CD4-positive, alpha-beta T cell treated with Interleukin-17A for 4 hours (primary cell): ENCODE data around the gene MPND.

Experiments used
- DNase-seq: peaks from one replicate; pipeline ENCODE4 v3.0.0-alpha.2; 2020; ENCODE audit warnings: mixed read lengths

MPND gene

GRCh38 chr19:4385291-4386040 is 42.1 kb downstream of the MPND start:
- DNase-seq: no peak

- DNase-seq: no peak
These were observed 42.9 kb downstream of the MPND start for GRCh38 chr19:4386041-4386782.

DNA sequence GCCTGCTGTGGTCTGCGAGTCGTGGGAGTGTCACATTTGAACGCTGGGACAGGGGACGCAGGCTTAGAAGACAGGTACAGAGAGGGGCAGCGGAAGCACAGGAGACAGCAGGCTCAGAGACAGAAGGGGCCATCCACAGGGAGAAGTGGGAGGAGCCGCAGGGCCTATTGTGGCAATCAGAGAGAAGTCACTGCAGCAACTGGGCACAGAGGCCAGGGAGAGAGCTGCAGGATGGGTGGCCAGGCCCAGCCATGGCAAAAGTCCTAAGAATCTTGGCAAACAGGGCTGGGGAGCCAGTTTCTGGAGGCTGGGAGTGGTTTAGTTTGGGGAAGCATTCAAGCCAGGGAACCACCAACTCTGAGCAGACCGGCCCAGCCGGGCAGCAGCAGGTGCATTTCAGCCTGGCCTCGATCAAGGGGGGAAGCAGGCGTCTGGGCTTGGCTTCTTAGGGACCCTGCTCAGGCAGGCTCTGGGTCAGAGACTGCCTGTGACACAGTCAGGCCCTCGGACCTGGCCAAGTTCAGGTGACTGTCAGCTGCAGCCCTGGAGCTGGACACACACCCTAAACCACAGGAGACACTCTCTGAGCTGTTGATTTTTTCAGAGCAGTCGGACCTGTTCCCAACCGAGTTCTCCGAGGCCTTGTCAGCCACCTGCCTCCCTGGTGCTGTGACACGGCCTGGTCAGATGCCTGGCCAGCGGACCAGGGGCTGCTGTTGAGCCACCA is 45.1 kb downstream of the MPND start:
- no peak for DNase-seq

- no peak for DNase-seq
These were observed 45.7 kb downstream of the MPND start for GRCh38 chr19:4389064-4389375.

DNA sequence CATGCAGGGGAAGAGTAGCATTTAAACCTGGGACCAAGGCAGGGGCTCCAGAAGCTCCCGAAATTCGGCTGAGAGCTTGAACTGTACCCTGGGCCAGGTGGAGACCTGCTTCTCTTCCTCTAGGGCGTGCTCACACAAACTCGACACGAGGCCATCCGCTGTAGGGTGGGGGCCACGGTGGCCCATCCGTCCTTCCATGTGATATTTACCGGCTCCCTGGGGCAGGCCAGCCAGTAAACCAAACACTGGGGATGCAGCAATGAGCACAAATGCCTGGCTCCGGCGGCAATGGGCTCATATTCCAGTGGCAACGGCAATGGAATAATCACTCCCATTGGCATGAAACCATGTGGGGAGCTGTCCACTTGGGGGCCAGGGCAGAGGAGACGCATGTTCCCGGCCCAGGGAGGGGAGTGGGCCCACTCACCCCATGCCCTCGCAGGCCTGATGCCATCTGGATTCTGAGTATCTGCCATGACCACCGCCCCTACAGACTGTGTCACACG is 46.2 kb downstream of the MPND start:
- DNase-seq: no peak

- DNase-seq: no peak
These were observed 46.7 kb downstream of the MPND start for GRCh38 chr19:4390017-4390566.

GRCh38 chr19:4390567-4391305 is 47.4 kb downstream of the MPND start:
- no peak for DNase-seq

- no peak for DNase-seq
These were observed 47.9 kb downstream of the MPND start for GRCh38 chr19:4391306-4391693.

DNA sequence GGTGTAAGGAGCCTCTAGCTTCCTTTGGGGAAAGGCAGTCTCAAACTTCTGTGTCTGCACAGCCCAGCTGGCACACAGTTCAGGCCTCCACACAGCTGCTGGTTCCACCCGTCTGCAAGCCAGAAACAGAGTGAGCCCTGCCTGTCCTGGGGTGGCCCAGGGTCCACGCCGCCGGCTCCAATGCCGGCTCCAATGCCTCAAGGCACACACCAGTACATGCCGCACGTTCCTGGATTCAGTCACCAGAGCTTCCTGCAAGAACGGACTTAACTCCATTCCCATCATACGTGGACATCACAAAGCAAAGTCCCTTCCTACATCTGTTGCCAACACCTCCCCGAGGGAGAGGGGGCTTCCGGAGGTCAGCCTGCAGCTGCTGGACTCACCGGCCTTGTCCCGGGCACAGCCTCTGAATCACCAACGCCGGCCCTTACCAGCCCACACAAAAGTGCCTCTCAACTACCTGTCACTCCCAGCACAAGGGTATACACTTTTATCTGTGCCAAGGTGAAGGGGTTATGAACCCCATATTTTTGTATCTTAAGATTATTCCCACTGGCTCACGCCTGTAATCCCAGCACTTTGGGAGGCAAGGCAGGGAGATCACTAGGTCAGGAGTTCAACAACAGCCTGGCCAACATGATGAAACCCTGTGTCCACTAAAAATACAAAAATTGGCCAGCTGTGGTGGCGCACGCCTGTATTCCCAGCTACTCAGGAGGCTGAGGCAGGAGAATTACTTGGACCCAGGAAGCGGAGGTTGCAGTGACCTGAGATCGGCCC is 48.5 kb downstream of the MPND start:
- no peak for DNase-seq

DNA sequence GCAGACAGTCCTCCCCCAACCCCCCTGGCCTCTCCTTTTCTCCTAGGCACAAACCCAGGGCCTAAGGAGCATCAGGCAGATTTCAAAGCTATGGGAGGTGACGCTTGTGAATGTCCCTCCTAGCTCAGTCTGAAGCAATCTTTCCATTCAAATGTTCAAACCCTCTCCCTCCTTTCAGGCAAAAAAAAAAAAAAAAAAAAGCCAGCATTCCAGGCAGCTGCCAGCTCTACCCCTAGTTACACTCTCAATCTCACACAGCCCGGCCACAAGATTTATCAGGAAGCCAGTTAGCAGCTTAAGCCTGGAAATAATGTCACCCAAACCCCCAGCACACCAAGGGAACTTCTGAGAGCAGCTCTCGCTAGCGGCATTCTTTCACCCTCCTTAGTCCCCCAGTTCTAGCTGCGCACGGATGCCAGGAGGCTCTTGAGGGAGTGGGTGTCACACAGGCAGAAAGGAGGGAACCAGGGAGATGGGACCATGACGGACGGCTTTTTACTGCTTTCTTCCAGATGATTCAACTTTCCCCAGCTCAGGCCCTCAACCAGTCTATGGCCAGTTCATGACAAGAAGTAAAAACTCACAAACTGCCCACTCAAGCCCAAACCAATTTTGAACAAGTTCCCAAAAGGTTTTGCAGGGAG is 50.7 kb downstream of the MPND start:
- no peak for DNase-seq

DNA sequence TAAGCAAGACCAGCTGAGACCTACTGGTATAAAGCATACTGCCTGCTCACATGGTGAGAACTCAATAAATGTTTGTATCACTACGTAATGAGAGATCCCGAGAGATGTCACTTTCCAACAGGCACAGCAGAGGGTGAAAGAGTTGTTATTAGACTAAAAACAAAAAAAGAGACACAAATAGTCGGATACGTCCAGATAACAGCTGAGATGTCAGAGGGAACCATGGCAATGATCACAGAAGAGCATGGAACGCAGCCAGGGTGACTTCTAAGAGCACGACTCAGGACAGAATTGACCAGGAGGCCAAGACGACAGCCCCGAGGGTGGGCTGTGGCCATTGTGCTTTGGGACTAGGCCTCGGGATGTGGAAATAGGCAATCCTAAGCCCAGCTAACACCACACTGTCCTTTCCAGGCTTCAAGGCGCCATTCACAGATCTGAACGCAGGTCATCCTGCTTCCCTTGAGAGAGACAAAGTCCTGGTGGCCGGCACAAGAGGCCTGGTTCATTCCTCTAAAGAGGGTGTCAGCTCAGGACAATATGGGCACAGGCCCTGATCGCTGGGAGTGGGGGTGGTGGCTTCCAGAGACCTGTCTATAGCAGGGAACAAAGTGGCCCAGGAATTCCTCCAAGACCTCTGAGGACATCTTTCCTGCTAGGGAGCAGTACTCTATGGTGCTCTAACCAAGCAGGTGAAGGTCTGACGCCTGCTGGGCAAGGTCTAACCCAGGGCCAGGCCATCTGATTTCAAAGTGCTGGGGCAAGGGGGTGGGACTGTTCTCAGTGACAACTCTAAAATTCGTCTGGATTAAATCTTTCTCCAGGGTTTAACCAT is 53.8 kb downstream of the MPND start:
- DNase-seq: no peak

DNA sequence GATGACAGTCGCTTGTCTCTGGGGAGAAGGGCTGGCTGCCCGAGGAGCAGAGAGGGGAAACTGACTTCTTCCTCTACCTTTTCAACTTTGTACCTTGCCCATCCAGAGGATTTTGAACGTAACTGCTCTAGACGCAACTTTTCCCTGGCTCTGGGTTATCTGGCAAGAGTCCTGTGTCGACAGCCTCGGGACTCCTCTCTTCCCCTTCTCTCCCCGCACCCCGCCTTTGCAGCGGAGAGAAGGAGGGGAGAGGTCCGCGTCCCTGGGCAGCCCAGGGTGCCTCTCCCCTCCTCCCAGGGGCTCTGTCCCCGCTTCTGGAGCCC is 56.4 kb downstream of the MPND start:
- no peak for DNase-seq

DNA sequence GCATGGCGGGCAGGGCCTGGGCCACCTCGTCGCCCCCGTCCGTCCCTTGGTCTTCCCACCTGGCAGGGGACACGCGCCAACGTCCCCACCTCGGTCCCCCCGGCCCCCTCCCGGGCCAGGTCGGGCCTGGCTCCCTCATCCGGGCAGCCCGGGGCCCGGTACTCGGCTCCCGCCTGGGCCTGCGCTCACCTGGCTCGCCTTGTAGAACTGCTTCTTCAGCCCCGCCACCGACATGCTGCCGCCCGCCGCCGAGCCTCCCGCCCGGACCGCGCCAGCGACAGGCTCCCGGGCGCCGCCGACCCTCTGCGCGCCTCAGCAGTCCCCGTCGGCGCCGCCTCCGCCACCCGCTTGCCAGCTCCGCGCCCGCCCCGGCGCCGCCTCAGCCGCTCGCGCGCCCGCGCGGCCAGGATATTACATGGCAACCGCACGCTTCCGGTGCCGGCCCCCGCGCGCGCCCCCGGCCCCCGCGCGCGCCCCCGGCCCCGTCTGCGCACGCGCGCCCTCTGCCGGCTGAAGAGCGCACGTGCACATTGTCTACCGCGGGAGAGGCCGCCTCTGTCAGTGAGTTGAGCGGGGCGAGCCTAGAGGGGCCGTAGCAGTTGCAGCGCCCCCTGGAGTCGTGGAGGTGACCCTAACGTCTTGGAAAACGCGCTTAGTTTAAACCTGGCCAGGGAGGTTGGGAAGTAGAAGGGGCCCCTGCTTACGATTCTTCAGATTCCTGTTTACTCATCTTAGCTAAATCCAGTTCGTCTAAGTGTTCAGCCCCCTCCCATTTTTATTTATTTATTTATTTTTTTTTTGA is 57.0 kb downstream of the MPND start, which contains the start of gene SH3GL1:
Gene SH3GL1, minus strand, starts transcription at position 413 of the 802 bp plus-strand sequence. Its CDS starts 179 bp downstream, at position 234.
- DNase-seq: peak; percentile 94

GRCh38 chr19:4401769-4402170 is 58.4 kb downstream of the MPND start:
- no peak for DNase-seq

GRCh38 chr19:4402171-4403004 is 59.0 kb downstream of the MPND start, which contains the start of gene CHAF1A:
CHAF1A (plus strand) TSS chr19:4402640; CDS start chr19:4402763, 123 bp downstream.
- DNase-seq: peak; percentile 98

DNA sequence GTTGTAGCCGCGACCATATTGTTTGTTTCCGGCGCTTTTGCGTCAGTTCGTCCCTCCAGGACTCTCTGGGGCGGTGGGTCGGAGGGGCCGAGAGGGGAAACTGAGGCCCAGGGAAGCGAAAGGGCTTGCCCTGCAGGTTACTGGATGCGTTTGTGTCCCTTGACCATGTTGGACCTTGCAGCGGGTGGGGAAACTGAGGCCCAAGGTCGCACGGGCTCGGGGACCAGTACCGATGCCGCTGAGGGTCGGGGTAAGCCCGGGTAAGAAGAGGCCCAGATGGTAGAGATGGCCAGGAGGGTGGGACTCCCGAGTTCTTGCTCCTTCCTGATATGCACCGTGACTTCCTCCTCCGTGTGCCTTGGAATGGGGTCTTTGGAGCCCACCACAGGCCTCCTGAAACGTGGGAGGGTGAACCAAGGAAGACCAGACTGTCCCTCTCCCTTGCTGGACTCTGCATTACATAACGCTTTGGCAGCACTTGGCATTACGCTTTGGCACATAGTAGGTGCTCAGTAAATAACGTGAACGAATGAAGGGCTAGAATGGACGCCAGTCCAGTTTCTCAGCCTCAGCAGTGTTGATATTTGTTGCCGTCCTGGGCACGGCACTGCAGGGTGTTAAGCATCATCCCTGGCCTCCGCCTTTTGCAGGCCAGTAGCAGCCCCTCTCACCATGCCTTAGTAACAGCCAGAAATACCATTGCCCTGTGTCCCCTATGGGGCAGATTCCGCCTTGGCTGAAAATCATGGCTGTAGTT is 59.8 kb downstream of the MPND start:
- DNase-seq: no peak

GRCh38 chr19:4405977-4406376 is 62.6 kb downstream of the MPND start:
- DNase-seq: no peak

GRCh38 chr19:4406626-4407025 is 63.3 kb downstream of the MPND start:
- no peak for DNase-seq
